C4-2B (cell line): ENCODE data around the gene RSBN1.

ENCODE experiments used
- H3K27ac ChIP-seq: fragments of 450-650 bp; 2 replicates; pipeline ENCODE4 v1.5.1; 2017
- CTCF ChIP-seq: fragments of 450-650 bp; conservative IDR thresholded peaks from 2 replicates; pipeline ENCODE4 v1.5.1; 2017; ENCODE audit warnings: mild to moderate bottlenecking
- ZFX ChIP-seq: fragments of 450-650 bp; IDR thresholded peaks from 2 replicates; pipeline ENCODE4 v1.6.1; 2017

The RSBN1 gene

GRCh38 chr1:113777561-113777960, 34.7 kb downstream of the RSBN1 start:
- TF ChIP-seq ZFX = no peak
- no peak for TF ChIP-seq CTCF

GRCh38 chr1:113770031-113770430, 42.2 kb downstream of the RSBN1 start:
- TF ChIP-seq CTCF = no peak
- no peak for TF ChIP-seq ZFX
- H3K27ac ChIP-seq = no peak overlapping the region

More at GRCh38 chr1:113777561-113777960, 34.7 kb downstream of the RSBN1 start:
- no peak overlapping the region for H3K27ac ChIP-seq

DNA sequence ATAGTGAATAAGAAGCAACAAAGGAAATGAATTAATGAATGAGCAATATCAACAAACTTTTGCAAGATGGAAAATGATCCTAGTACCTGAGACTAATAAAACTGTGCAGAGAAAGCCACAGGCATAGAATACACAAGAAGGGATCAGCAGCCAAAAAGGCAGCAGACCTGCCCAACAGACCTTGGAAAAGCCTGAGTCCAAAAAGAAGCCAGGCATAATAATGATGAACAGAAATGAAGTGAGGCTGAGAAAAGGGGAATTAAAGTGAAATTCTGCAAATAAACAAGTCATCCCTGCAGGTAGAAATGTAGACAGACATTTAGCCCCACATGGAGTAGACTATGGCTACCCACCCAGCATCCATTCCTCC, 42.7 kb downstream of the RSBN1 start:
- TF ChIP-seq CTCF (no peak), ZFX (no peak)
- no peak overlapping the region for H3K27ac ChIP-seq

DNA sequence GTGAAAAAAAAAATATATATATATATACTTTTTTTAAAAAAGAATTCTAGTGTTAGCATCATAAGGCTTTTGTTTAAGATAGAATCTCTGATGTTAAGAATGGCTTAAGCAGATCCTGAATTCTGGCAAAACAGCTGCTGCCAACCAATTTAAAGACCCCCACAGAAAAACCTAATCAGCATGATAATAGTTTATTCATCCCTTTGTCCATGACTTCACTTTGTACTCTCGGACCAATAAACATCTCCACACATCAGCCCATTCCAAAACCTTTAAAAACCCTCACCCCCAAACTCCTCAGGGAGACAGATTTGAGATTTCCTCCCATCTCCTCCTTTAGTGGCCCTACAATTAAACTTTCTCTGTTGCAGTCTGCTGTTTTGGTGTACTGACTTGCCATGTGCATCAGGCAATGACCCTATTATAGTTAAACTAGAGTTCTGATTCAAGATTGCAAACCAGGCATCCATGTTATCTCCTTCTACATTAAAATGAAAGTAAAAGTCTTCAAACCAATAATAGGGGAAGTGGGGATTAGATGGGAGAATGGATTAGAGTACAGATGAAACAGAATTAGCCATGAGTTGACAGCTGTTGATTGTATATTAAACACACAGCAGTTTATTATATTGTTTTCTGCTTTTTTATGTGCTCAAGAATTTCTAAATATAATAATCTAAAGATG, 43.2 kb downstream of the RSBN1 start:
- no peak for TF ChIP-seq ZFX
- no peak for TF ChIP-seq CTCF
- H3K27ac ChIP-seq = no peak overlapping the region

GRCh38 chr1:113765306-113766230, 46.7 kb downstream of the RSBN1 start:
- TF ChIP-seq ZFX (no peak), CTCF (no peak)
- H3K27ac ChIP-seq = no peak overlapping the region

DNA sequence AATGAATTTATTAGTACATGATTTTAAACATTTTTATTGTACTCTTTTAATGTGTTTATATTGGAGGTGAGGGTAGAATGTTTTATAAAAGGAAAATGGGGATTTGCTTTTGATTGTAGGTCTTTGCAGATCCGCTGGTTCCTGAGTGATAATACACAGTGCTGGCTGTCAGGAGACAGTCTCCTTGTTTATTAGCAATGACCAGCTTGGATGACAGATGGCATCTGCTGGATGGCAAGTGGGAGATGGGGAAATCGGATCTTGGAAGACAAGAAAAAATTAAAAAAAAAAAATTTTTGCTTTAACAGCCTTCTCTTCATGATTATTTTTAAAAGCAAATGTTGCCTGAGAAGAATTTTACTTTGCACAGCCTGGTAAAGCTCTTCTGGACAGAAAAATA, 48.6 kb downstream of the RSBN1 start:
- no peak overlapping the region for H3K27ac ChIP-seq
- TF ChIP-seq ZFX = no peak

- H3K27ac ChIP-seq = no peak overlapping the region
- TF ChIP-seq CTCF = no peak
Observed at GRCh38 chr1:113761937-113762336, 50.3 kb downstream of the RSBN1 start.
